ENCODE measurements around the gene CLEC1A.

CLEC1A gene

GRCh38 chr12:10101042-10101579, 2.3 kb upstream of the CLEC1A start:
- DNase-seq (ENCODE audit: low read depth), result no peak

- no peak for DNase-seq (ENCODE audit: low read depth)
Measured at GRCh38 chr12:10097521-10097920, 1.3 kb downstream of the CLEC1A start.

GRCh38 chr12:10095971-10096370, 2.8 kb downstream of the CLEC1A start:
- no peak for DNase-seq (ENCODE audit: low read depth)

- no peak for DNase-seq (ENCODE audit: low read depth)
Measured at GRCh38 chr12:10094646-10095395, 4.0 kb downstream of the CLEC1A start.

DNA sequence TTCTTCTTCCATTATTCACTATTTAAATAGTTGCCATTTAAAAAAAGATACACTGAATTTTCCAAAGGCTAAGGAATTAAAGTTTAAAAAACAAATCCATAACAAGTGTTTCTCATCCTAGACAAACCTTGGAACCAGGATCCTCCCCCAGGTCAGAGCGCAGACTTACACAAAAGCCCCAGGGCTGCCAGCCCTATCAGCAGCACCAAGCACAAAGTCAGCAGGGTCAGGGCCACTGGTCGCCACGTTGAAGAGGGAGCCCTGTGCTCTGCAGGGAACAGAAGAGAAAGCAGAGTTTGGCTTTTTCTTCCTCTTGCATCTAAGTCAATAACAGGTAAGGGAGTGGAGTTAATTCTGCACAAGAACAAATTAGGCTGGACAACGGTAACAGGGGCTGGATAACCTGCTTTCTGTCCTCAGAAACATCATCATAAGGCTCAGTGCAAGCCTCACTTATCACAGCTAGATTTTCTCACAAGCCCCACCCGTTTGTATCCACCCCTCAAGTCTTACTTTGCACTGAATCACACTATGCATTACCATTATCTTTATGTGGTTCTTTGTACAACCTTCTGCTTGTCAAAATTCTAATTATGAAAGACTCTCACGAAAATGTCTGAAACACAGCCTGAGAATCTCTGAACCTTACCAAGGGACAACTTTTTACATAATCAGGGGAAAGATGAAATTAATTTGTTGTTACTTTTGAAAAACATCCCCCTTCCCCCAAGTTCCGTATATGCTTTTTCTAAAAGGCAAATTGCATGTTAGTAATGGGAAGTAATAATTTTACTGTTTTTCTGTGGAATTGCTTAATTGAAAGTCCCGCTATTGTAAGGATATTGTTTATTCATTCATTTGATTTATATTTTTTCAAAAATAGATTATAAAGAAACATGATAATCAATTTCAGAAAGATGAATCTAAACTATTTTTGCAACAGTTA, 9.6 kb downstream of the CLEC1A start:
- no peak for DNase-seq (ENCODE audit: low read depth)

DNA sequence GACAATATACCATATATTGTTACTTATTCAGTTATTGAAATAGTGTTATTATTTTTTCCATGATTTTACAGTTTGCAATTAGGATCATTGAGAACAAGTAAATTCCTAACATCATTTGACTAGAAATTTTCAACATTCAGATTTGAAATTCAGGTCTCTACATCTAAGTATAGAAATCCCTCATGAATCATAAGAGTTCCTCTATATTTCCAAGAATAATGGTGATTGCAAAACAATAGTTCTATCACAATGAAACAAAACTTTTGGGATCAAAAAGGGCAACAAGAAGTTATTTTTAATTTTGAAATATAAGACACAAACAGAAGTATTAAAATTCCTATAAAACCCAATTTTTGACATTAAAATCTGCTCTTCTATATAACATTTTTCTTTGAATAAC, 10.8 kb downstream of the CLEC1A start:
- no peak for DNase-seq (ENCODE audit: low read depth)

- DNase-seq (ENCODE audit: low read depth), result no peak
Measured at GRCh38 chr12:10086387-10086786, 12.4 kb downstream of the CLEC1A start.

DNA sequence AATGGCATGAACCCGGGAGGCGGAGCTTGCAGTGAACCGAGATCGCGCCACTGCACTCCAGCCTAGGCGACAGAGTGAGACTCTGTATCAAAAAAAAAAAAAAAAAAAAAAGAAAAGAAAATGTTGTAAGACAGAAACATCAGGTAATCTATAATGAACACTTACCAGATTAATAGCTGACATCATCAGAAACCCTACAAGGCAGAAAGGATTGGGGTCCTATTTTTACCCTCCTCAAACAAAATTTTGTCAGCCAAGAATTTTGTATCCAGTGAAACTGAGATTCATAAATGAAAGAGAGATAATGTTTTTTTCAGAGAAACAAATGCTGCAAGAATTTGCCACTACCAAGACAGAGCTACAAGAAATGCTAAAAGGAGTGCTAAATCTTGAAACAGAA, 14.1 kb downstream of the CLEC1A start:
- DNase-seq (ENCODE audit: low read depth), result no peak

GRCh38 chr12:10082117-10082874, 16.5 kb downstream of the CLEC1A start:
- no peak for DNase-seq (ENCODE audit: low read depth)

GRCh38 chr12:10075451-10075850, 23.3 kb downstream of the CLEC1A start:
- no peak for DNase-seq (ENCODE audit: low read depth)

GRCh38 chr12:10073261-10073660, 25.5 kb downstream of the CLEC1A start:
- DNase-seq (ENCODE audit: low read depth), result no peak

- no peak for DNase-seq (ENCODE audit: low read depth)
Measured at GRCh38 chr12:10072131-10072530, 26.7 kb downstream of the CLEC1A start.

GRCh38 chr12:10070380-10070779, 28.4 kb downstream of the CLEC1A start:
- DNase-seq (ENCODE audit: low read depth), result no peak

- no peak for DNase-seq (ENCODE audit: low read depth)
Measured at GRCh38 chr12:10069976-10070375, 28.8 kb downstream of the CLEC1A start.

DNA sequence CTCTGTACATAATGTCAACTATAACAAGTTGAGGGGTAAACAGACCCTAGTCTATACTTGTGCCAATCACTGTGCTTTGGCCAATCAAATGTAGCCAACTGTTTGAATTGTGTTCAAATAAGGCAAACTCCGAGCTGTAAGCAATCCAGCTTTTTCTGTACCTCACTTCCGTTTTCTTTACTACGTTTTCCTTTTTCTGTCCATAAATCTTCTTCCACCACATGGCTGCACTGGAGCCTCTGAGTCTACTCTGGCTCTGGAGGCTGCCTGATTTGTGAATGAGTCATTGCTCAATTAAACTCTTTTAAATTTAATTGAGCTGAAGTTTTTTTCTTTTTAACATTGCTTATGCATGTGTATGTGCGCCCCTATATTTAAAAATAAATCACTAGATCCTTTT, 29.7 kb downstream of the CLEC1A start:
- no peak for DNase-seq (ENCODE audit: low read depth)

GRCh38 chr12:10068644-10069043, 30.1 kb downstream of the CLEC1A start:
- DNase-seq (ENCODE audit: low read depth), result no peak

GRCh38 chr12:10067942-10068341, 30.8 kb downstream of the CLEC1A start:
- DNase-seq (ENCODE audit: low read depth), result no peak

DNA sequence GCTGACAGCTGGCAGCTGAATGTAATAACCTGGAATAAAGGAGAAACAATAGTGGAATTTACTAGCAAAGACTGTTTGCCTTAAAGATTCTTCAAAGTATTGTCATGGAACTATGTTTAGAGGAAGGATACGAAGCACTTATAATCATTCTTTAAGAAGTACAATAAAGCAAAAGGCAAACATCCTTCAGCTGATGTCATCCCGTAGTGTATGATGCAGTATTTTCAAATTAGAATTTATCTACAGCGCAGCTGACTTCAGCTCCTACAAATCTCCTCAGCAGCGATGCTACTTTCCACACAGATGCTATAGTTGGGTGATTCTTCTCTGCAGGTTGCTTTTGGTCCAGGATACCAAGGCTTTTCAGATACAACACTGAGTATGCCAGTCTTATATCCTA, 31.5 kb downstream of the CLEC1A start:
- DNase-seq (ENCODE audit: low read depth), result no peak

GRCh38 chr12:10065241-10065640, 33.5 kb downstream of the CLEC1A start:
- DNase-seq (ENCODE audit: low read depth), result no peak

GRCh38 chr12:10058387-10058786, 40.4 kb downstream of the CLEC1A start:
- no peak for DNase-seq (ENCODE audit: low read depth)

DNA sequence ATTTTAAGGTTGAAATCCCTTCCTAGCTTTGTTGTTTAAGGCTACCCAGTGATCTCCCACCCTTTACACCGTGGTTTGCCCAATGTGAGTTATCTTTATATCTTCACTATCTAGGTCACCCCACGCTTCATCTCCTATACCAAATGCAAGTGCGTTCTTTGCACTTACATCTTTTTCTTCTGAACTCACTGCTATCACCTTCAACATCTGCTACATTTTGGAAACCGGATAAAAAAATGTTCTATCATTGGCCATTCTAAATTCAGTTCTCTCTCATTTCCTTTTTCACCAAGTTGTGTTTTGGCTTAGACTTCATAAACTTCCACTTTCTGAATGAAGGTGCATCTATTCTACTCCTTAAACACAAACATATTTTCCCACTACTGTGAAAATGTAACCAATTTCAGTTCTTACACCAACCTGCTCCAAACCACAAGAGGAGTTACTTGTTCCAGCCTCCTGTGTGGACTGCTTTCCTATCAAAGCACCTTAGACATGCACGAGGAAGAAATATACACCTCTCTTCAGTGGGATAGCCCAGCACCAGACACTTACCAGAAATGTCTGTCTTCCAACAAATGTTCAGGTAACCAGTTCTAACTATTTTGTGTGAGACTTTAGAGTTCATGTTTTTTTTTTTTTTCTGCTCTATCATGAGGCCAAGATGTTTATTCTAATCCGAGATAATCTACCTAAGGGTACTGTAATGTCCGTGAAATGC, 46.4 kb downstream of the CLEC1A start:
- no peak for DNase-seq (ENCODE audit: low read depth)

DNA sequence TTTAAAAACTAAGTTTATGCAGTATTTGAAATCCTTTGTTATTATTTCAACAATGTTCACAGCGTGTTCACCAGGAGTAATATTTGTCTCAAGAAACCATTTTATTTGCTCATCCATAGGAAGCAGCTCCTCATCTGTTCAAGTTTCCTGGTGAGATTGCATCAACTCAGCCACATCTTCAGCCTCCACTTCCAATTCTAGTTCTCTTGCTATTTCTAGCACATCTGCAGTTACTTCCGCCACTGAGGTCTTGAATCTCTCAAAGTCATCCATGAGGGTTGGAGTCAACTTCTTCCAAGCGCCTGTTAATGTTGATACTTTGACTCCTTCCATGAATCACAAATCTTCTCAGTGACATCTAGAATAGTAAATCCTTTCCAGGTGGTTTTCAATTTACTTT, 50.3 kb downstream of the CLEC1A start:
- DNase-seq (ENCODE audit: low read depth), result no peak

Data from stimulated activated CD8-positive, alpha-beta memory T cell treated with anti-CD3 and anti-CD28 coated beads, Interleukin-7, amount 100 ng/mL, for 24 hours (primary cell).